Upper lobe of right lung (tissue), 1 donor: ENCODE results near the gene BCAR3. TPM values are rescaled to one million over a fixed set of nuclear protein-coding genes. Genes with fewer than 3 reads are reported as not detected.

Experiments
- ATAC-seq: fragments of 200-7000 bp; cut with Tn5 transposase; one replicate; pipeline ENCODE4 v1.9.1; 2020; ENCODE audit warnings: mild to moderate bottlenecking, moderate library complexity
- DNase-seq: peaks from one replicate; pipeline ENCODE4 v3.0.0-alpha.2; 2020
- H3K27ac ChIP-seq: fragments of 200-600 bp; one replicate; pipeline ENCODE4 v1.8.0; 2022
- H3K27me3 ChIP-seq: fragments of 200-600 bp; one replicate; pipeline ENCODE4 v1.8.0; 2022; ENCODE audit warnings: mild to moderate bottlenecking
- H3K36me3 ChIP-seq: fragments of 200-600 bp; one replicate; pipeline ENCODE4 v1.8.0; 2022
- H3K4me1 ChIP-seq: fragments of 200-600 bp; one replicate; pipeline ENCODE4 v1.8.0; 2022
- H3K4me3 ChIP-seq: fragments of 200-600 bp; one replicate; pipeline ENCODE4 v1.8.0; 2022; ENCODE audit warnings: mild to moderate bottlenecking
- H3K9me3 ChIP-seq: fragments of 200-600 bp; one replicate; pipeline ENCODE4 v1.8.0; 2022
- CTCF ChIP-seq: fragments of 200-600 bp; IDR thresholded peaks from one replicate; pipeline ENCODE4 v1.8.0; 2022; ENCODE audit warnings: antibody characterized with exemption
- intact Hi-C: fragments of 100-400 bp; cut with DNase I; formaldehyde crosslinking; loops from one replicate; pipeline ENCODE4 v1.11.0; 2022
- total RNA-seq: library from RNA; stranded (reverse); fragmentation: NEBNext Ultra II Directional; extraction: Animal tissue kit (Norgen Biotek cat#: 25700); gene quantifications from one replicate; pipeline ENCODE4 v1.2.1, GENCODE V29; 2021
- donor health status: DM: no; HTN: yes; CAD: no; lungs with severe emphysema.

The BCAR3 gene
- total RNA-seq, 1 donor from 2014 or later, result 23.5 TPM

DNA sequence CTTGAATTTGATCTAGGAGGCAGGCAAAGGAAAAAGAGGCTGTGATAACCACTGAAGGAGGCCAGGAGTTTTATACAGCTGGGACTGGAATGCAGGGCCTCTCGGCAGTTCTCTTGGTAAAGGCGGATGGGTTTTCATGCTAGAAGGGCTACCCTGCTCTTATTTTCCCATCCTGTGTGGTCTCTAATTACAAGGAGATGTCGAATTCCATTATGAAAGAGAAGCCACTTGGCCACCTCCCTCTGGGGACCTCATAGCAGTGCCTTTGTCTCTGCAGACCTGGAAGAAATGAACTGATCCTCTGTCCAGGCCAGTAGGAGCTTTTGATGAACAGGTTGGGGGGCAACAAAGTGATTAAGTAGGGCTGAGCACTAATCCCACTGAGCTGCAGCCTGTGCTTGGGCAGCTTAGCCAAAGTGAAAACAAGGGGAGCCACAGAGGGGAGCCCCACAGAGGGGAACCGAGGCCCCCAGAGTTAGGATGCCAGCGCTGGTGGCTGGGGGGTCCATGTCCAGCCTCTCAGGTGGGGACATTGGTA is 42.2 kb upstream of the BCAR3 start:
- no peaks in the 10 kb centered on the region for H3K36me3 ChIP-seq
- H3K27me3 ChIP-seq, result no peaks in the 10 kb centered on the region
- no peak overlapping the region for H3K4me3 ChIP-seq
- peaks cover 8% of the 10 kb centered on the region for H3K4me1 ChIP-seq
- no peak overlapping the region for H3K27ac ChIP-seq
- no peak for DNase-seq
- H3K9me3 ChIP-seq, result no peaks in the 10 kb centered on the region
- ATAC-seq, result no peak
- no peak for TF ChIP-seq CTCF
- intact Hi-C loops, result no loop called here

DNA sequence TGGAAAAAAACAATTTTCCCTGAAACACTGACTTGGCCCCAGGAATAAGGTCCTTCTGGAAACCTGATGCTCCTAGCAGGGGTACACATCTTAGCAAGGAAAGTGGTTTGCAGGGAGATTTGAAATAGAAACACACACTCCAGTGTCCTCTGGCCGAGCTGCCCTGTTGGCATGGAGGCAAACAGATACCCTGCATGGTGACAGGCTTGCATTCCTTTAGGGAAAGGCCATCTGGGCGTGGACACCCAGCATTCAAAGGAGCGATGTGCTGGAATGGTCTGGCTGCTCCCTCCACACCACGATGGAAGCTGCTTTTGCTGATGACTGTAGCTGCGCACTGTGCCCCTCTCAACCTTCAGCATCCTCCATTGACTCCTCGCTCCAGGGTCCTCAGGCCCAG is 41.5 kb upstream of the BCAR3 start:
- peak; percentile 45 for ATAC-seq
- H3K4me1 ChIP-seq, result peaks cover 8% of the 10 kb centered on the region
- H3K27me3 ChIP-seq, result no peaks in the 10 kb centered on the region
- no peaks in the 10 kb centered on the region for H3K9me3 ChIP-seq
- no peak for DNase-seq
- H3K4me3 ChIP-seq, result no peak overlapping the region
- TF ChIP-seq CTCF, result no peak
- no peaks in the 10 kb centered on the region for H3K36me3 ChIP-seq
- intact Hi-C loops, result no loop called here
- H3K27ac ChIP-seq, result no peak overlapping the region

DNA sequence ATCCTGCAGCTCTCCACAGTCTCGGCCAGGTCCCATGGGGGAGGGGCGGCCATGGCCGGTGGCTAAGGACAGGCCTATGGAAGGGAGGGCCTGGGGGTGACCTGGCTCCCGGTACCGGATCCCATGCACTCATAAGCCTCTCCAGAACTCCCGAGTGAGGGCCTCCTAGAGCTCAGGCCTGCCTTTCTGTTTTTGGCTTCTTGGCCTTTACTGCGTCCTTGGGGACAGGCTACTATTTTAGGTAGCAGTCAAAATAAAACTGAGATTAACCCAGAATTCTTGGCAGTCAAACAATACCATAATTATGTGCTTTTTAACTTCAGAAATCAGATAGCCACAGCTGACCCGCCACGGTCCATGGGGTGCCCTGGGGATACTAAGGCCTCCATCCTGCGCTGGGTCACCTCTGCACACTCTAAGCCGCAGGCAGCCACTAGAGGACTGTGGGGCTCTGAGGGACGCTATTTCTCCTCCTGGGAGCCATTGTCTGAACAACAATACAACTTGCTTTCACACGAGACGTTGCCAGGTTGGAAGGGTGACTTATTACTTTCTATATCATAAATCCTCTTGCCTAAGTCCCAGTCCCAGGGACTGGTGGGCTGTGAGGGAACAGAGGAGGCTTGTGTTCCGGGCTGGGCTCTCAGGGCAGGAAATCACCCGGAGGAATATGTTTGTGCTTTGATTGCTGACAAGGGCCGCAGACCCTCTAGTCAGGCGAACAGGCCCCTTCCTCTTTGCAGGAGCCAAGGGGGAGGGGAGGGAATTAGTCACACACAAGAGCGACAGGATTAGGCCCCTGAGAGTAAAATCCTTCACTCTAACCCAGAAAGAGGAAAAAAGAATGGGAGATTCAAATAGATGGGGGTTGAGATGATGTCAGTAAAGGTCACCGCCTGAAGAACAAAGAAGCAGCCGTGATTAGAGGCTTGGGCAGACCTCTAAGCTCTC is 40.7 kb upstream of the BCAR3 start:
- no peaks in the 10 kb centered on the region for H3K27me3 ChIP-seq
- H3K4me3 ChIP-seq, result no peak overlapping the region
- intact Hi-C loops, result no loop called here
- ATAC-seq (peak; percentile 16), DNase-seq (no peak)
- no peak overlapping the region for H3K27ac ChIP-seq
- peaks cover 8% of the 10 kb centered on the region for H3K4me1 ChIP-seq
- no peaks in the 10 kb centered on the region for H3K9me3 ChIP-seq
- no peak for TF ChIP-seq CTCF
- no peaks in the 10 kb centered on the region for H3K36me3 ChIP-seq

GRCh38 chr1:93720956-93721626 is 39.5 kb upstream of the BCAR3 start:
- intact Hi-C loops, result no loop called here
- Histone ChIP-seq H3K4me1 (peaks cover 8% of the 10 kb centered on the region), H3K4me3 (no peak overlapping the region), H3K27ac (no peak overlapping the region), H3K9me3 (no peaks in the 10 kb centered on the region), H3K27me3 (no peaks in the 10 kb centered on the region), H3K36me3 (no peaks in the 10 kb centered on the region)
- TF ChIP-seq CTCF, result no peak
- DNase-seq (no peak), ATAC-seq (peak; percentile 34)

- Histone ChIP-seq H3K27me3 (no peaks in the 10 kb centered on the region), H3K4me3 (no peak overlapping the region), H3K9me3 (no peaks in the 10 kb centered on the region), H3K4me1 (peaks cover 4% of the 10 kb centered on the region), H3K27ac (no peak overlapping the region), H3K36me3 (no peaks in the 10 kb centered on the region)
- DNase-seq (no peak), ATAC-seq (no peak)
- no peak for TF ChIP-seq CTCF
- intact Hi-C loops, result no loop called here
Measured at GRCh38 chr1:93717640-93718039, 36.0 kb upstream of the BCAR3 start.
